Esophagus squamous epithelium (tissue), 5 donors: Measurements from ENCODE around the gene GSG1L2. TPM values are rescaled to one million over a fixed set of nuclear protein-coding genes. Genes with fewer than 3 reads are reported as not detected.
"Not testable (repeated sequence)": the region's sequence is repeated elsewhere in the genome, so short reads cannot be mapped to it uniquely, and the experiment has no call there.

Experiments
- DNase-seq: peaks from one replicate; lab custom pipeline; 2025; lab: John Stamatoyannopoulos, UW
- H3K27ac ChIP-seq, 4 donors: fragments of 200-600 bp; sonication (generic); one replicate each; pipeline ENCODE4 v1.5.1; 2016 to 2019; ENCODE audit warnings: mild to moderate bottlenecking in 1 of 4
- H3K27me3 ChIP-seq, 4 donors: fragments of 200-600 bp; sonication (generic); 1 replicate in 3 of 4; 2 replicates in 1 of 4; pipeline versions ENCODE4 v1.5.1 to v1.6.0; 2017 to 2021; ENCODE audit warnings: antibody characterized with exemption in 1 of 4
- H3K36me3 ChIP-seq, 3 donors: fragments of 200-600 bp; sonication (generic); one replicate each; pipeline ENCODE4 v1.5.1; 2016 to 2019
- H3K4me1 ChIP-seq, 3 donors: fragments of 200-600 bp; sonication (generic); one replicate each; pipeline ENCODE4 v1.5.1; 2017 to 2019
- H3K4me3 ChIP-seq, 4 donors: fragments of 200-600 bp; sonication (generic); 1 replicate in 3 of 4; 2 replicates in 1 of 4; pipeline ENCODE4 v1.5.1; 2016 to 2019; ENCODE audit warnings: mild to moderate bottlenecking in 2 of 4, moderate library complexity in 1 of 4
- H3K9me3 ChIP-seq, 3 donors: fragments of 200-600 bp; sonication (generic); one replicate each; pipeline ENCODE4 v1.5.1; 2016 to 2019
- CTCF ChIP-seq, 6 experiments: fragments of 450-650 bp in 4 of 6; fragments of 200-600 bp in 2 of 6; sonication (generic) in 2 of 6; IDR thresholded peaks; one replicate each; pipeline ENCODE4 v1.5.1; 2016 to 2019; ENCODE audit warnings: antibody characterized with exemption in 6 of 6, mild to moderate bottlenecking in 4 of 6, moderate library complexity in 4 of 6
- POLR2A ChIP-seq, 4 donors: fragments of 450-650 bp; IDR thresholded peaks; one replicate each; pipeline ENCODE4 v1.6.1; 2017; ENCODE audit warnings: antibody characterized with exemption in 4 of 4, mild to moderate bottlenecking in 4 of 4, moderate library complexity in 3 of 4
- WGBS, 2 donors: methylation state at CpG; one replicate each; pipeline ENCODE4 v1.1.5; 2018; 5-methylcytosine and 5-hydroxymethylcytosine counted together
- intact Hi-C: fragments of 100-400 bp; cut with DNase I; formaldehyde crosslinking; loops from one replicate; pipeline ENCODE4 v1.15.0; 2022
- total RNA-seq, 4 donors: library from RNA; depleted of rRNA; stranded (reverse); fragments of >200 nt; gene quantifications; one replicate each; pipeline ENCODE4 v1.1.0, GENCODE V29; 2016
- donor health status: DM: yes; HTN: yes; CAD: no.

Gene GSG1L2
- total RNA-seq, 4 donors from 2014 or later = not detected

- intact Hi-C loops = no loop called here
- DNase-seq = no peak
- H3K4me3 ChIP-seq = no peak overlapping the region
- H3K9me3 ChIP-seq = no peaks in the 10 kb centered on the region
- TF ChIP-seq CTCF (IDR thresholded peaks at IDR 0.05) = no peak
- no peaks in the 10 kb centered on the region for H3K36me3 ChIP-seq
- H3K27me3 ChIP-seq = no peaks in the 10 kb centered on the region
- 51 to 63% methylated on average over 3 to 4 of the region's 4 CpGs for WGBS, 2 donors
- no peak overlapping the region for H3K27ac ChIP-seq
- H3K4me1 ChIP-seq = peaks cover 0 to 12% (median 0%) of the 10 kb centered on the region in 3 donors
These were observed 31.6 kb downstream of the GSG1L2 start for GRCh38 chr17:9790316-9790715.

- Histone ChIP-seq H3K27me3 (no peaks in the 10 kb centered on the region), H3K27ac (no peak overlapping the region), H3K4me3 (no peak overlapping the region), H3K4me1 (peaks cover 0 to 12% (median 0%) of the 10 kb centered on the region in 3 donors), H3K36me3 (no peaks in the 10 kb centered on the region), H3K9me3 (no peaks in the 10 kb centered on the region)
- intact Hi-C loops = no loop called here
- 73 to 75% methylated on average over 5 to 7 of the region's 8 CpGs for WGBS, 2 donors
- TF ChIP-seq CTCF (IDR thresholded peaks at IDR 0.05) = no peak
- TF ChIP-seq POLR2A (IDR thresholded peaks at IDR 0.05) = no peak
- no peak for DNase-seq
These were observed 33.3 kb downstream of the GSG1L2 start for GRCh38 chr17:9788601-9789000.

- WGBS, 2 donors = 91 to 93% methylated on average over 2 of the region's 2 CpGs
These were observed 37.3 kb downstream of the GSG1L2 start for GRCh38 chr17:9784544-9784943.

GRCh38 chr17:9783465-9783864 lies 38.4 kb downstream of the GSG1L2 start:
- peaks cover 0 to 17% (median 0%) of the 10 kb centered on the region in 4 donors for H3K27me3 ChIP-seq
- H3K36me3 ChIP-seq, H3K4me3 ChIP-seq, H3K27ac ChIP-seq, H3K9me3 ChIP-seq, intact Hi-C loops, H3K4me1 ChIP-seq, DNase-seq: not testable (repeated sequence)
- WGBS, 2 donors = 89 to 92% methylated on average over 5 of the region's 5 CpGs

More at GRCh38 chr17:9784544-9784943, 37.3 kb downstream of the GSG1L2 start:
- no peak for DNase-seq
- intact Hi-C loops = no loop called here
- H3K27ac ChIP-seq = no peak overlapping the region
- H3K4me1 ChIP-seq = no peaks in the 10 kb centered on the region
- no peak overlapping the region for H3K4me3 ChIP-seq
- peaks cover 0 to 17% (median 0%) of the 10 kb centered on the region in 4 donors for H3K27me3 ChIP-seq
- H3K36me3 ChIP-seq = no peaks in the 10 kb centered on the region
- no peaks in the 10 kb centered on the region for H3K9me3 ChIP-seq
- TF ChIP-seq POLR2A (IDR thresholded peaks at IDR 0.05) (no peak), CTCF (IDR thresholded peaks at IDR 0.05) (no peak)

- Histone ChIP-seq H3K4me1 (no peaks in the 10 kb centered on the region), H3K9me3 (no peaks in the 10 kb centered on the region), H3K36me3 (no peaks in the 10 kb centered on the region), H3K27ac (no peak overlapping the region), H3K27me3 (peaks cover 0 to 17% (median 0%) of the 10 kb centered on the region in 4 donors), H3K4me3 (no peak overlapping the region)
- intact Hi-C loops = no loop called here
- no peak for DNase-seq
- WGBS, 2 donors = 67 to 80% methylated on average over 4 of the region's 4 CpGs
- TF ChIP-seq CTCF (IDR thresholded peaks at IDR 0.05) = no peak
- TF ChIP-seq POLR2A (IDR thresholded peaks at IDR 0.05) = no peak
These were observed 38.8 kb downstream of the GSG1L2 start for GRCh38 chr17:9783050-9783449.

GRCh38 chr17:9780552-9780951 lies 41.3 kb downstream of the GSG1L2 start:
- Histone ChIP-seq H3K27me3 (peaks cover 0 to 17% (median 0%) of the 10 kb centered on the region in 4 donors), H3K4me3 (no peak overlapping the region), H3K27ac (no peak overlapping the region), H3K36me3 (no peaks in the 10 kb centered on the region), H3K9me3 (no peaks in the 10 kb centered on the region), H3K4me1 (no peaks in the 10 kb centered on the region)
- TF ChIP-seq CTCF (IDR thresholded peaks at IDR 0.05) = no peak
- no peak for TF ChIP-seq POLR2A (IDR thresholded peaks at IDR 0.05)
- WGBS, 2 donors = 71 to 85% methylated on average over 3 of the region's 3 CpGs
- intact Hi-C loops = no loop called here
- no peak for DNase-seq
